OCI-M2 (cell line): ENCODE data around the gene ABCA3.
"Not testable (repeated sequence)": the region's sequence is repeated elsewhere in the genome, so short reads cannot be mapped to it uniquely, and the experiment has no call there.

ENCODE experiments used
- DNase-seq: peaks from one replicate; lab custom pipeline; 2025; ENCODE audit not compliant: unreplicated experiment; lab: John Stamatoyannopoulos, UW

The ABCA3 gene

DNA sequence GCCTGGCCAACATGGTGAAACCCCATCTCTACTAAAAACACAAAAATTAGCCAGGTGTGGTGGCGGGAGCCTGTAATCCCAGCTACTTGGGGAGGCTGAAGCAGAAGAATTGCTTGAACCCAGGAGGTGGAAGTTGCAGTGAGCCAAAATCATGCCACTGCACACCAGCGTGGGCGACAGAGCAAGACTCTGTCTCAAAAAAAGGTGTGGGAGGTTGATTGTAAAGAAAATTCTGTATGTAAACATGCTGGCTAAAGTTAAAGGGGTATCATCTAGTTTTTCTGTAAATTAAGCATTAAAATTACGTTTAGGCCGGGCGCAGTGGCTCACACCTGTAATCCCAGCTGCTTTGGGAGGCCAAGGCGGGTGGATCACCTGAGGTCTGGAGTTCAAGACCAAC lies 82.0 kb downstream of the ABCA3 start:
- not testable (repeated sequence) for DNase-seq

GRCh38 chr16:2257726-2258125 lies 82.8 kb downstream of the ABCA3 start:
- DNase-seq = no peak

GRCh38 chr16:2256531-2257140 lies 83.9 kb downstream of the ABCA3 start:
- no peak for DNase-seq

DNA sequence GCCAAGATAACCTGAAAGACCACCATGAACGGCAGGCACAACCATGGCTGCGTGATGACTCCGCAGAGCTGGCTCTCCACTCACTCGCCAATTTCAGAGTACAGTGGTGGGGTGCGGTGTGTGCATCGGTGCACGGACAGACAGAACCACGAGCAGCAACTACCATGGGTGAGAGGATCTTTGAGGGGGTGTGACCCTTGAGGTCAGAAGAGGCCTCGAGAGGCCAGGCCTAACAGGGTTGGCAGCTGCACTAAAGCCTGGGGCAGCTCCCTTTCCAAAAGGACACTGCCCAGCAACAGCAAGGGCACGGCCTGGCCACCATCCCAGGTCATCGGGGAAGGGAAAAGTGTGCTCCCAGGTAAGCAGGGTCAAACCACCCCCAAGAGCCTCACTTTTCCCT lies 87.2 kb downstream of the ABCA3 start:
- DNase-seq = no peak

DNA sequence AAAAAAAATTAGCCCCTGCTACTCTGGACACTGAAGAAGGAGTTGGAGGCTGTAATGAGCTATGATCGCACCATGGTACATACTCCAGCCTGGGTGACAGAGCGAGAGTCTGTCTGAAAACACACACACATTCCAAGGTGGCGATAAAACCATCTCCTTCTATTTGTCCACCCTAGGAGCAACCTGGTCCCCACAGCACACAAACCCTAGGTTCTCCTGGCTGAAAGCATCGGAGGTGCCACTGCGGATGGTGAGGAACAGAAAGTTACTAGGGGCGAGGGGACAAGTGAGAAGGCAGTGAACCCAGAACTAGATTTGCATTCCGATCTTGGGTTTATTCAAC lies 87.8 kb downstream of the ABCA3 start:
- DNase-seq = no peak

GRCh38 chr16:2251296-2252111 lies 89.0 kb downstream of the ABCA3 start, which contains the start of gene ECI1:
ECI1 (minus strand) TSS chr16:2251587; CDS start chr16:2251566, 21 bp downstream.
- DNase-seq = peak; percentile 55

DNA sequence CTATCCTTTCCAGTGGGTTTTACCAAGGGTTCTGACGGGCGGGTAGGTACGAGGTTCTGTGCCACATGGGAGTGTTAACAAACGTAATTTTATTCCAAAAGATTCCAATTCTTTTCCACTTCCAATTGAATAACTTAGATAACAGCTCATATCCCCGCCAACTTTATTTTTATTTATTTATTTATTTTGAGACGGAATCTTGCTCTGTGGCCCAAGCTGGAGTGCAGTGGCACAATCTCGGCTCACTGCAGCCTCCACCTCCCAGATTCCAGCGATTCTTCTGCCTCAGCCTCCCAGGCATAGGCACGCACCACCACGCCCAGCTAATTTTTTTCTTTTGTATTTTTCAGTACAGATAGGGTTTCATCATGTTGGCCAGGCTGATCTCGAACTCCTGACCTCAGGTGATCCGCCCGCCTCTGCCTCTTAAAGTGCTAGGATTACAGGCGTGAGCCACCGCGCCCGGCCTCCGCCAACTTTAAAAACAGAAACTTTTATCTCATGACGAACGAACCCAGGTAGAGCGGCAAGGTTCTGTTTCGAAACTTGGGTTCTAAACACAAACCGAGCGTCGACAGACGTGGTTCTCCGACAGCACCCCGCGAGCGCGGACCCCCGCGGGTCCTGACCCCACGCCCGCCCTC lies 89.8 kb downstream of the ABCA3 start:
- no peak for DNase-seq

- no peak for DNase-seq
Observed at GRCh38 chr16:2246301-2246885, 94.1 kb downstream of the ABCA3 start.

DNA sequence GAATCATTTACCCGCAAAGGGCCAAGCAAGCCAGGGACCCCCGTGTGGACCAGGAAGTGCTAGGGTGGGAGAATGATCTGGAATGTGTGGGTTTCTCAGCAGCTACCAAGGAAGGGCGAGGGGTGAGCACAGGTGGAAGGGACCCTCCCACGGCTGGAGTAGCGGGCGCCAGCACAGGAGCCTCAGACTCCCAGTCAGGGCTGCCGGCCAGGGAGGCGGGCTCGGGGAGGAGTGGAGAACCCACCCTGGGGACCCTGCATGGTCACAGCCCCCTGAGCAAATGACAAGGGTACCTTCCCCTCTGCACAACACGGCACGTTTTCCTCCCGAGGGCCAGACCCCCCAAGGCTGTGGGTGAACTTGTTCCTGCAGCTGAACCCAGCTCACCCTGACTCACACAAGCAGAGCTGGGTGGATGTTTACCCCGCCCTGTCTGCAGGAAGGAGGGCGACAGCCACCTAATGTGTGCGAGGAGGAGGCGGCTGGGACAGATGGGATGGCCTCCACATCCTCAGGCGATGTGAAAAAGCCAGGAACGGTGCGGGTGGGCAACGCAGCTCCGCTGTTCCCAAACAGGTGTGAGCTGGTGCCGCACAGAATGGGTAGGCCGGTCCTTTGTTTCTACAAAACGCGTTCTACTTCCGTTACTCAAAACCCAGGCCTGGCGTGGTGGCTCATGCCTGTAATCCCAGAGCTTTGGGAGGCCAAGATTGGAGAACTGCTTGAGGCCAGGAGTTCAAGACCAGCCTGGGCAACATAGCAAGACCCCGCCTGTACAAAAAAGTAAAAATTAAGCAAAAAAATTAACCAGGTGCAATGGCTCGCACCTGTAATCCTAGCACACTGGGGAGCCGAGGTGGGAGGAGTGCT lies 95.4 kb downstream of the ABCA3 start:
- DNase-seq = no peak

DNA sequence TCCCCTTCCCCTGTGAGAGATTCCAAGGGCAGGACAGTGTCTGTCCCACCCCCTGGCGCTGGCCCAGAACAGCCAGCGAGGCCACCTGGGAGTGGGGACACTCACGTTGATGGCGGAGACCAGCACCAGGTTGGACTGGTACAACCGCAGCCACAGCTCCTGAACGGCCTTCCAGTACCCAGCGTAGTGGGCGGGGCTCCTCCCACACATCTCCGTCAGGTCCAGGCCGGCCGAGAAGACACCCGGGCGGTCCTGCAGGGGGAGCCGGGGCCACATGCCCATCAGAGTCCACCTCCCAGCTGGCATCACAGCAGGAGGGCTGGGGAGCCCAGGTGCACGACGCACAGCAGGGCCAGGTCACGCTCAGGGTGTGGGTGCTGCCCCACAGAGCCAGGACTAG lies 96.2 kb downstream of the ABCA3 start:
- DNase-seq = no peak

GRCh38 chr16:2243781-2244180 lies 96.7 kb downstream of the ABCA3 start:
- DNase-seq = no peak

GRCh38 chr16:2243031-2243528 lies 97.4 kb downstream of the ABCA3 start:
- DNase-seq = no peak

- no peak for DNase-seq
Observed at GRCh38 chr16:2242598-2242997, 97.9 kb downstream of the ABCA3 start.

DNA sequence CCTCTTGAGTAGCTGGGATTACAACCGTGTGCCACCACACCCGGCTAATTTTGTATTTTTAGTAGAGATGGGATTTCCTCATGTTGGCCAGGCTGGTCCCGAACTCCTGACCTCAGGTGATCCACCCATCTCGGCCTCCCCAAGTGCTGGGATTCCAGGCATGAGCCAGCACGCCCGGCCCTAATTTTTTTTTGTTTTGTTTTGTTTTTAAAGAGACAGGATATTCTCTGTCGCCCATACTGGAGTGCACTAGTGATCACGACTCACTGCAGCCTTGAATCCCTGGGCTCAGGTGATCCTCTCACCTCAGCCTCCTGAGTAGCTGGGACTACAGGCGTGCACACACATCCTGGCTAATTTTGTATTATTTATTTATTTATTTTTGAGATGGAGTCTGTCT lies 100.2 kb downstream of the ABCA3 start:
- not testable (repeated sequence) for DNase-seq

- DNase-seq = no peak
Observed at GRCh38 chr16:2238838-2239675, 101.5 kb downstream of the ABCA3 start.

GRCh38 chr16:2238150-2238837 lies 102.2 kb downstream of the ABCA3 start:
- no peak for DNase-seq

DNA sequence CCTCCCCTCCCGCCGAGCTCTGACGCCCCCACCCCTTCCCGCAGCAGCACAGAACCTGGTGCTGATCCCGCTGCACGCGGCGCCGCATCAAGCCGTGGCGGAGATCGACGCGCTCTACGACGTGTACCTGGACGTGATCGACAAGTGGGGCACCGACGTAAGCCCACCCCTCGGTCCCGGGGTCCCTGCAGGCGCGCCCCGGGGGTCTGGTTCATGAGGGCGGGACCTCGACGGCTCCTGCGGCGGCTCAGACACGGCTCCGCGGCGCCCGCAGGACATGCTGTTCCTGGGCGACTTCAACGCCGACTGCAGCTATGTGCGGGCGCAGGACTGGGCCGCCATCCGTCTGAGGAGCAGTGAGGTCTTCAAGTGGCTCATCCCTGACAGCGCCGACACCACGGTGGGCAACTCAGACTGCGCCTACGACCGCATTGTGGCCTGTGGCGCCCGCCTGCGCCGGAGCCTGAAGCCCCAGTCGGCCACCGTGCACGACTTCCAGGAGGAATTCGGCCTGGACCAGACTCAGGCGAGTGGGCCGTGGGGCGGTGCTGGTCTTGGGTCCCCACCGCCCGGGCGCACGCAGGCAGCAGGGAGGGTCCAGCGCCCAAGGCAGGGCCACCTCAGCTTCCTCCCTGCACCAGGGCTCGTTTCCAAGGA lies 102.9 kb downstream of the ABCA3 start:
- DNase-seq = no peak

GRCh38 chr16:2237102-2237482 lies 103.4 kb downstream of the ABCA3 start:
- no peak for DNase-seq
